DND-41 (cell line): ENCODE data around the gene IFNLR1.

Experiments
- EZH2 ChIP-seq: IDR thresholded peaks from 3 replicates; pipeline ENCODE4 v1.6.1; 2012; ENCODE audit warnings: borderline replicate concordance, low read depth, mild to moderate bottlenecking, moderate library complexity, low read length, inconsistent platforms; ENCODE audit not compliant: severe bottlenecking
- TF ChIP-seq, protein P1 (sequence below): IDR thresholded peaks from 2 replicates; pipeline ENCODE4 v1.5.1; 2012; ENCODE audit warnings: borderline replicate concordance, low read length, moderate library complexity, mild to moderate bottlenecking; ENCODE audit not compliant: poor library complexity, severe bottlenecking; ENCODE audit errors: extremely low read depth

DNA sequence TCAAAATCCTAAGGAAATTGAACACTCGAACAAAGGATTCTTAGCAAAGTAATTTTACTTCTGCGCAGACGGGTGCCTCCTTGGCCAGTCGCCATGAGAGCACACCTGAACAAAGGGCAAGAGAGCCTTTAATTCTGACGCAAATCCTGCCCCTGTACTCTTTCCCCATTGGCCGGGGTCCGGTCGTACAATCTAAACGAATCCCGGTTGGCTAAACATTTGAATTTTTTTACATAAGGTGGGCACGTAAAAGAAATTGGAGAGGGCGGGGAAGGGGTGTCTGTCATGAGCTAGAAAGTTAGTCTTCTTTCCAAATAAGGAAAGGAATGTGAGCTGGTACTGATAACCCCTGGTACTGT lies 35.9 kb downstream of the IFNLR1 start:
- TF ChIP-seq, protein P1, sequence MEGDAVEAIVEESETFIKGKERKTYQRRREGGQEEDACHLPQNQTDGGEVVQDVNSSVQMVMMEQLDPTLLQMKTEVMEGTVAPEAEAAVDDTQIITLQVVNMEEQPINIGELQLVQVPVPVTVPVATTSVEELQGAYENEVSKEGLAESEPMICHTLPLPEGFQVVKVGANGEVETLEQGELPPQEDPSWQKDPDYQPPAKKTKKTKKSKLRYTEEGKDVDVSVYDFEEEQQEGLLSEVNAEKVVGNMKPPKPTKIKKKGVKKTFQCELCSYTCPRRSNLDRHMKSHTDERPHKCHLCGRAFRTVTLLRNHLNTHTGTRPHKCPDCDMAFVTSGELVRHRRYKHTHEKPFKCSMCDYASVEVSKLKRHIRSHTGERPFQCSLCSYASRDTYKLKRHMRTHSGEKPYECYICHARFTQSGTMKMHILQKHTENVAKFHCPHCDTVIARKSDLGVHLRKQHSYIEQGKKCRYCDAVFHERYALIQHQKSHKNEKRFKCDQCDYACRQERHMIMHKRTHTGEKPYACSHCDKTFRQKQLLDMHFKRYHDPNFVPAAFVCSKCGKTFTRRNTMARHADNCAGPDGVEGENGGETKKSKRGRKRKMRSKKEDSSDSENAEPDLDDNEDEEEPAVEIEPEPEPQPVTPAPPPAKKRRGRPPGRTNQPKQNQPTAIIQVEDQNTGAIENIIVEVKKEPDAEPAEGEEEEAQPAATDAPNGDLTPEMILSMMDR: no peak
- no peak for TF ChIP-seq EZH2
